SW 1271 (cell line): ENCODE measurements around the gene ATAD3B.
"Not testable (repeated sequence)": the region's sequence is repeated elsewhere in the genome, so short reads cannot be mapped to it uniquely, and the experiment has no call there.

Experiments used
- DNase-seq, 2 experiments: peaks; one replicate each; lab custom pipeline; 2025; lab: John Stamatoyannopoulos, UW

ATAD3B gene

DNA sequence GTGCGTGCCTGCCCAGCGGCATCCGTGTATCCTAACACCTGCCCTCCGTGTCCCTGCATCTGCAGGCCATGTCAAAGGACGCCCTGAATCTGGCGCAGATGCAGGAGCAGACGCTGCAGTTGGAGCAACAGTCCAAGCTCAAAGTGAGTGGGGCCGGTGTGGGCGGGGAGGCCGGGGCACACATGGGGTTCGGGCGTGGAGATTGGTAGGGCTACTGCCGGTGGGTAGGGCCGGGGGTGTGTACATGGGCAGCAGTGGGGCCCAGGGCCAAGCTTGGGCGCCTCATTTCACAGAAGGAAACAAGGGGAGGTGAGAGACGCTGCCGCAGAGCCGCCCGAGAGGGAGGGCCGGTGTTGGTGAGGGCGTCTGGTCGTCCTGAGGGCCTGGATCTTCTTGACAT is 20.9 kb upstream of the ATAD3B start:
- DNase-seq: not testable (repeated sequence)

DNA sequence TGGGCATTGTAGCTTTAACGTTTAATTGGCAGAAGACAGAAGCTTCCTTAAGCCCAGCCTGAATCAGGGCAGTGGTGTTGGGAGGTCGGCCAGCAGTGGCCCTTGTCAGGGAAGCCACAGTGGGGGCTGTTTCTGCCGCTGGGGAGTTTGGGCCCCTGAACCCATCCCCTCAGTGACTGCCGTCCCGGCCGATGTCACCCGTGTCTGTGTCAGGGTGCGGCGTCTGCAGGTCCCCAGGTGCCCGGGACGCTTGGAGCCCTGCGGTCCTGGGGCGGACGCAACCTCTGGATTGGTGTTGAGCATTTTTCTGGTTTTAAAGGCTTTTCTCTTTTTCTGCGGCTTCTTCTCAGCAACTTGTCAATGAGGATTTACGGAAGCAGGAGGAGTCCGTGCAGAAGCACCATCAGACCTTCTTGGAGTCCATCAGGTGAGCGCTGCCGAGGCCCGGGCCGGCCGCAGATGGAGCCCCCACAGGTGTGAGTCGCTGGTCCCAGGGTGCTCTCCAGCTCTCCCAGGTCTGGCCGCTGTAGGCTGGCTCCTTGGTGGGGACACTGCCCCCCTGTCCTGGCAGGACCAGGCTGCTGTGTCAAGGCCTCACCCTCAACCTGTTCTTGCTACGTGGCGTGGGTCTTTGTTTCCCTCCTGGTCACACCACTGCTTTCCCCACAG is 19.7 kb upstream of the ATAD3B start:
- DNase-seq: no peak

DNA sequence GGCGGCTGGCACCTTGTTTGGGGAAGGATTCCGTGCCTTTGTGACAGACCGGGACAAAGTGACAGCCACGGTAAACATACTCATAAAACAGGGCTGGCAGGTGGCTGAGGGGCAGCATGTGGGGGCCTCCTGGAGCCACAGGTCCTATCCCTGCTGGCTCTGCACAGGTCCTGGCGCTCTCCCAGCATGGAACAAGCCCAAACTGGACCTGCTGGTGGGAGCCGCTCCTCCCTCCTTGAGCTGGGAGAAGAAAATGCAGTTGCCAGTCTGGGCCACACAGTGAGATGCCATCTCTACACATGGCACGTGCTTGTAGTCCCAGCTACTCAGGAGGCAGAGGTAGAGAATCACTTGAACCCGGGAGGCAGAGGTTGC is 19.2 kb upstream of the ATAD3B start:
- DNase-seq: not testable (repeated sequence)

DNA sequence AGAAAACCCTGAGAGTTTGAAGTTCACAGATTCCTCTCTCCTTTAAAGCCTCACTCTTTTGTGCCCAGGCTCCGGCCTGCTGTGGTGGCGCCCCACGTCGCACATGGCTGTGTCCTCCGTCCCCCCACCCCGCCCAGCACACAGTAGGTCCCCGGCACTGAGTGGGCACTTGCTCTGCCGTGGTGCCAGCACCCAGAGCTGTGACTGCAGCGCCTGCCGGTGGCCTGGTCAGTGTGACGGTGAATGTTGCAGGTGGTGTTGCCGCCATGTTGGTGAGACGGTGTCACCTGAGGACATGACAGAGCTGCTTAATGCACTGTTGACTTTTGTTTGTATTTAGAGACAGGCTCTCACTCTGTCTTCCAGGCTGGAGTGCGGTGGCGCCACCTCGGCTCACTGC is 18.7 kb upstream of the ATAD3B start:
- no peak for DNase-seq

DNA sequence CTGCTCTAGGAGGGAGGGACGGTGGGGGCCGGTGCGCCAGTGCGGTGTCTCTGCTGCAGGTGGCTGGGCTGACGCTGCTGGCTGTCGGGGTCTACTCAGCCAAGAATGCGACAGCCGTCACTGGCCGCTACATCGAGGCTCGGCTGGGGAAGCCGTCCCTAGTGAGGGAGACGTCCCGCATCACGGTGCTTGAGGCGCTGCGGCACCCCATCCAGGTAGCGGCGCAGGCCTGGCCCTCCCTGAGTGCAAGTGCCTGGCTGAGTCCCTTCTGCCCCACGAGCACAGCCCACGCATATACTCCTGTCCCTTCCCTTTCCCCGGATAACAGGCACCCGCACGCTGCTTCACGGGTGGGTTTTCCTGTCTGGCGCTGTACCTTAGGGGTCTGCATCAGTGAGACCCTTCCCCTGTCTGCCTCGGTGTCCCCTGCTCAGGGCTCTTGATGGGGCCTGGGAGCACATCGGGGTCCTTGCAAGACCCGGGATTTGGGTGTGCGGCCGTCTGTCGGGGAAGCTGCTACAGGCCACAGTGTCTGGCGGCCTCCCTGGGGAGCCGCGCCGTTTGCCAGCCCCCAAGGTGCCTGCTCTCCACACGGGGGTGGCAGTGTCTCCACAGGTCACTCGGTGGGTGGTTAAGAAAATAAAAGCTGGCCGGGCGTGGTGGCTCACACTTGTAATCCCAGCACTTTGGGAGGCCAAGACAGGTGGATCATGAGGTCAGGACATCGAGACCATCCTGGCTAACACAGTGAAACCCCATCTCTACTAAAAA is 17.1 kb upstream of the ATAD3B start:
- DNase-seq: not testable (repeated sequence)

DNA sequence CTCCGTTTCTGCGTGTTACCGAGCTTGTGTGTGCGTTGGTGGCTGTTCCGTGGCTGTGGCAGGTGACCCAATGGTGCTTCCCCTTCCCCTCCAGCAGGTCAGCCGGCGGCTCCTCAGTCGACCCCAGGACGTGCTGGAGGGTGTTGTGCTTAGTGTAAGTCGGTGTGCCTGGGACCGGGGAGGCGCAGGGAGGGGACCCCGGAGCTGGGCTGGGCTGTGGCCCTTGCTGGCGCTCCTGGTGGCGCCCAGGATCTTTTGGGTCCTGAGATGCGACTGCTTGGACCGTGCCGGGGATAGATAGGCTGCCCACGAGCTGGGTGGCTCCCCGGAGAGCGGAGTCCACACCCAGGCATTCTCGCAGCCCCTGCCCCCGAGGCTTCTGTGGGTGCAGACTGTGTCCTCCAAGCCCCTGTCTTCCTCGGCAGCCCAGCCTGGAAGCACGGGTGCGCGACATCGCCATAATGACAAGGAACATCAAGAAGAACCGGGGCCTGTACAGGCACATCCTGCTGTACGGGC is 16.1 kb upstream of the ATAD3B start:
- no peak for DNase-seq

DNA sequence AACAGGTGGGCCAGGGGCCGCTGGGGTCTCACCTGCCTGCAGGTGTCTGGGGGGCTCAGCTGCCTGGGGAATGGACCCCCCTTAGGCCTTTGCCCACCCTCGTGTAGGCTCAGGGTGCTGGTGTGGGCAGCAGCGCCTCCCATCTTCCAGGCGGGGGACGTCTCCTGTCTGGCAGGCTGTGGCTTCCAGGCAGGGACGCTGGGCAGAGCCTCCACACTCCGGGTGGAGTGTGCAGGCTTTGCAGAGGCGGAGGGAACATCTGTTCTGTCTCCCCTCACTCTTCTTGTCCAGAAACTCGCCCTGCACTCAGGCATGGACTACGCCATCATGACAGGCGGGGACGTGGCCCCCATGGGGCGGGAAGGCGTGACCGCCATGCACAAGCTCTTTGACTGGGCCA is 15.6 kb upstream of the ATAD3B start:
- DNase-seq: not testable (repeated sequence)

DNA sequence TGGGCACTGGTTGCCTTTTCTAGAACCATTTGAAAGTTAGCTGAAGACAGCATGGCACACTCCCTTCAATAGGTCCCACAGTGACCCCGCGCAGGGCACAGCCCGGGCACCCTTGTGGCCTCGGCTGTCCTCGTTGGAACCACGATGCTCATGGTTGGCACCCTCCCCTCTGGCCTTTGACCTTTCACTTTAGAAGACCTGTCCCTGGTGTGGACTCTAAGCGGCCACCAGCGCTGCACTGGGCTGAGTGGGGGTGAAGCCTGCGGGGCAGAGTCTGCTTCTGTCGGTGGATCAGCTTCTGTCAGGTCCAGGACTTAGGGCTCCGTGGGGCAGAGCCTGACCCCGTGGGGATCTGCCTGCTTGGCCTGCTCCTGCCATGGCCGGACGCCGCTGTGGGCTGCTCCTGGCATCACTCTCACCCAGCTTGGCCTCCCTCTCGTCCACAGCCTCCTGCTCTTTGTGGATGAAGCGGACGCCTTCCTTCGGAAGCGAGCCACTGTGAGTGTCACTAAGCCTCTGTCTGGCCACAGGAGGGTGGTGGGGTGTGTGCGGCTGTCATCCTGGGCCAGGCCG is 14.8 kb upstream of the ATAD3B start:
- not testable (repeated sequence) for DNase-seq

DNA sequence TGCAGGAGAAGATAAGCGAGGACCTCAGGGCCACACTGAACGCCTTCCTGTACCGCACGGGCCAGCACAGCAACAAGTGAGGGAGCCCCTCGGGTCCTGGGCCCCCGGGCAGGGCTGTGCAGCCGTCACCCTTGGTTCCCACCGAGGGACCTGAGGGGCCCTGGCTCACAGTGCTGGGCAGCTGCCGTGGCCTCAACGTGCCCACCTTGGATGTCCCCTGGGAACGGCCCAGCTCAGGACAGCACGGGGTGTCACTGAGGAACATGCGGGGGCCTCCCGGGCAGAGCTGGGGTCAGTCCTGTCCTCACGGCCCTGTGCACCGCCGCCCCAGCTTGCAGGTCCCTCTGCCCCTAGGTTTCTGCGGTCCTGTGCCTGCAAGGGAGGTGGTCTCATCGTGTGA is 12.4 kb upstream of the ATAD3B start:
- DNase-seq: not testable (repeated sequence)

DNA sequence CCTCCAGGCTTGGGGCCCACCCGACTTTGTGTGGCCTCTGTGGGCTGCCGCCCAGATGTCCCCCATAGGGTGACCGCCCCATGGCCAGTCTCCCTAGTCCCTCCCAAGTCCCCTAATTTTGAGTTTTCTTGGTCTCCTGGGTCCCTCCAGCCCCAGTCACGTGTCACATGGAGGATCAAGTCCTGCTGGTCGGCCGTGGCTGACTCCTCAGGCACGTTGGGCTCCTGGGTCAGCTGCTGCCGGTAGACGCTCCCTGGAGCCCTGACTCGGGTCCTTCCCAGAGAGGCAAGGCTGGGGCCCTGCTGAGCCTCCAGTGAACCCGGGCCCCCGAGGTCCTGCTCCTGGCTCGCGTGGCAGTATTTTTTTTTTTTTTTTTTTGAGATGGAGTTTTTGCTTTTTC is 11.9 kb upstream of the ATAD3B start:
- not testable (repeated sequence) for DNase-seq

DNA sequence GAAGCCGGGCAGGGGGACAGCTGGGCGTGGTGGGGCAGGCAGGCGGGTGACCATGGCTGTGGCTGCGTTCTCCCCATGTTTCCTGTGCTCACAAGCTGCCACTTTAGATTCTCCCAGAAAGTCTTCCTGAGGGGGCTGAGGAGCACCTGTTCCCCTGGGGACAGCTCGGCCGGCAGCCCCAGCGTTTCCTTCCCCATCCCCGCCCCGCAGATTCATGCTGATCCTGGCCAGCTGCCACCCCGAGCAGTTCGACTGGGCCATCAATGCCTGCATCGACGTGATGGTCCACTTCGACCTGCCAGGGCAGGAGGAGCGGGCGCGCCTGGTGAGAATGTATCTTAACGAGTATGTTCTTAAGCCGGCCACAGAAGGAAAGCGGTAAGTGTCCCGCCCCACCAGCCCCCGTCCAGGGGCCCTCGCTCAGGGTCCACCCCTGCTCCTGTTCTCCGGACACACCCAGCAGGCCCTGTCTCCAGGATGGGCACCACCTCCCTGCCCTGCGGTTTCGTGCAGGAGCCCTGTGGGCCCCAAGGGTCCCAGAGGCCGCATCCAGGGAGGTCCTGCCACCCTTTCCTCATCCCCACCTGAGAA is 10.9 kb upstream of the ATAD3B start:
- DNase-seq: no peak

DNA sequence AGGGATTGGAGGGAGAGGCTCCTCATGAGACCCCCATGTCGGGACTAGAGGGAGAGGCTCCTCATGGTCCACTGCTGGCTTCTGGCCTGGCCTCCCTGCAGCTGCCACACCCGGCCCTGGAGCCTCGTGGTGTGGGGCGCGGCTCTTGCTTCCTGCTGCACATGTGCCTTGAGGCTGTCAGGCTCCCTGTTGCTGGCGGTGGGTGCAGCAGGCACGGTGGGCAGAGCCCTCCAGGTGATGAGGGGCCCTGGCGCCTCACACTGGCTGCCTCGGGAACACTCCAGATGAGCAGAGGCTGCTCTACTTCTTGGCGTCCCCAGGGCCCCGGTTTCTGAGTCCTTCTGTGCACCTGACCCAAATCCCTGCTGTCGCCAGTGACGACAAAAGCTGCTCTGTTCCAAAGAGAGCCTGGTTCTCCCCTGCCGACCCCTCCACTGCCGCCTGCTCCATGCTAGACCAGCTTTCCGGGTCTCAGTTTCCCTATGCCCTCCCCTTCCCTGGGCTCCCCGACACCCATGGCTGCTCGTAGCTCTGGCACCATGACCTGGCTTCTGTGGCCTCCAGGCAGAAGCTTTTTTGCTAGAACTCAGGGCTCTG is 9.7 kb upstream of the ATAD3B start:
- no peak for DNase-seq

DNA sequence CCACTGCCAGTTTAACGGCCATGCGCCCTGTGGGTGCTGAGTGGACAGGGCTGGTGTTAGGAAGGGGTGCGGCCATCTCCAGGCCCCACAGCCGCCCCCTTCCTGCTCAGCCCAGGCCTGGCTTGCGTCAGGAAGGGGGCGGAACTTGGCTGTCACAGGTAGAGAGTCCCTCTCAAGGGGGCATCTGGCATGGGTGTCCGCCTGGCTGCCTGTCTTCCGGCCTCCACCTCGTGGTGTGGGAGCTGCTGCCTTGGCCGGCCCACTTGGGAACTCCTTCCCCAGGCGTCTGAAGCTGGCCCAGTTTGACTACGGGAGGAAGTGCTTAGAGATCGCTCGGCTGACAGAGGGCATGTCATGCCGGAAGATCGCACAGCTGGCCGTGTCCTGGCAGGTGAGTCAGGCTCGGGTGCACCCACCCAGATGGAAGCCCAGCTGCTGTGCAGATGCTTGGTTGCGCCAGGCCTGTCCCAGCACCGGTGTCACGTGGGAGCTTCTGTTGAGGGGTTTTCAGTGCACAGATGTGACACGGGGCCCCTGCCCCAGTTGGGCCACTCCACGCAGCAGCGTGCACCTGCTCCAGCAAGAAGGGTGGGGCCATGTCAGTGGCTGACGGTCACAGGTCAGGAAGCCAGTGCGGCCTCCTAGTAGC is 9.1 kb upstream of the ATAD3B start:
- no peak for DNase-seq

DNA sequence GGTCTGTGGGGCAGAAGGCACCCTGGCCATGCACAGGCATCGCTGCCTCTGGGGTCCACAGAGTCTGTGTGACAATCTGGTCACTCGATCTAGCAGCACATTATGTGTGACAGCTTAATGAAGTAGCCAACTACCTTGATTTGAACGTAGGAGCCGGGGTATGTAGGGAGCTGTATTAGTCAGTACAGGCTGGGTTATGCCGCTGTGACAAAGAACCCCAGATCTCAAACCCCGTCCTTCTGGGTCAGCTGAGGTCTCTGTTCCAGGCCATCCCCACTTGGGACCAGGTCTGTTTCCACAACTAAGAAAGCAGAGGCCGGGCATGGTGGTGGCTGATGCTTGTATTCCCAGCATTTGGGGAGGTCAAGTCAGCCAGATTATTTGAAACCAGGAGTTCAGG is 8.3 kb upstream of the ATAD3B start:
- no peak for DNase-seq

DNA sequence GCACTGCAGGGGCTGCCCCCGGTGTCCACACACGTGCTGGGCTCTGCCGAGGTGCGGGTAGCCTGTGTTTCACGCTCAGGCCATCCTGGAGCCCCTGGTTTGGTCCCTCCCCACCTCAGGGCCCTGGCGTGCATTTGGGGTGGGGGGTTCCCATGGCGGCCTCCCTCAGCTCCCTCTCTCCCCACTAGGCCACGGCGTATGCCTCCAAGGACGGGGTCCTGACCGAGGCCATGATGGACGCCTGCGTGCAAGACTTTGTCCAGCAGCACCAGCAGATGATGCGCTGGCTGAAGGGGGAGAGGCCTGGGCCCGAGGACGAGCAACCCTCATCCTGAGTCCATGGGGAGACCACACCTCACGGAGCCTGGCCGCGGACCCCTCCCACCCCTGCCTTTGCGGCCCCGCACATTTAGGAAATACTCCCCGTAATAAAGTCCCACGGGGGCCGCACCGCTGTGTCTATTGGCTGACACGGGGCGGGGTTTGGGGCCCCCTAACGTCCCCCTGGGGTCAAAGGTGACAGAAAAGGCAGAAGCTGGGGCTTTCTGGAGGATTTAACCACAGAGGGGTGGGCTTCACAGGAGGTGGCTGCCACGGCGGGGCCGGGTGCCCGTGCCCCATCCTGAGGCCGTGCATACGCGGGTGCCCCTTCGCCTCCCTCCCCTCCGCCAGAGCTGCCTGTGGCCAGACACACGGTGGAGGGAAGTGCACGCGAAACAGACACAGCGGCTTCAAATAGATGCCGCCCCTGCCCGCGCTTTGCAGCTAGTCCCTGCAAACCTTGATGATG is 3.2 kb upstream of the ATAD3B start:
- DNase-seq: not testable (repeated sequence)

DNA sequence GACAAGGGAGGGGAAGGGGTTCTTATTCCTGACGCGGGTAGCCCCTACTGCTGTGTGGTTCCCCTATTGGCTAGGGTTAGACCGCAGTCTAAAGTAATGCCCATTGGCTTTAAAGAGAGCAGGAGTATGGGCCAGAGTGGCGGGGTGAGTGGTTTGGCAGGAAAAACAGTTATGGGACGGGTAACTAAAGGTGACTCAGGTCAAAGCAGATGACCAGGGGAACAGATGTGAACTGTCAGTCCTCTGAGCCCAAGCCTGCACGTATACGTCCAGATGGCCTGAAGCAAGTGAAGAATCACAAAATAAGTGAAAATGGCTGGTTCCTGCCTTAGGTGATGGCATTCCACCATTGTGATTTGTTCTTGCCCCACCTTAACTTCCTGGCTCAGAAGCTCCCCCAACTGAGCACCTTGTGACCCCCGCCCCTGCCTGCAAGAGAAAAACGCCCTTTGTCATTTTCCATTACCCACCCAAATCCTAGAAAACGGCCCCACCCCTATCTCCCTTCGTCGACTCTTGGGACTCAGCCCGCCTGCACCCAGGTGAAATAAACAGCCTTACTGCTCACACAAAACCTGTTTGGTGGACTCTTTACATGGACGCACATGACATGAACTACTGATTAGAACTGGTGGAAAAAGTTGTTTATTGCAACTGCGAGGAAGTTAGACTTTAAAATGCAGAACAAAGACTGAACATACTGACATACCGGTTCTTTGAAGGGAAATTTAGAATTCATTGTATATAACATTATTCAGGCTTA is 758 bp upstream of the ATAD3B start:
- no peak for DNase-seq

DNA sequence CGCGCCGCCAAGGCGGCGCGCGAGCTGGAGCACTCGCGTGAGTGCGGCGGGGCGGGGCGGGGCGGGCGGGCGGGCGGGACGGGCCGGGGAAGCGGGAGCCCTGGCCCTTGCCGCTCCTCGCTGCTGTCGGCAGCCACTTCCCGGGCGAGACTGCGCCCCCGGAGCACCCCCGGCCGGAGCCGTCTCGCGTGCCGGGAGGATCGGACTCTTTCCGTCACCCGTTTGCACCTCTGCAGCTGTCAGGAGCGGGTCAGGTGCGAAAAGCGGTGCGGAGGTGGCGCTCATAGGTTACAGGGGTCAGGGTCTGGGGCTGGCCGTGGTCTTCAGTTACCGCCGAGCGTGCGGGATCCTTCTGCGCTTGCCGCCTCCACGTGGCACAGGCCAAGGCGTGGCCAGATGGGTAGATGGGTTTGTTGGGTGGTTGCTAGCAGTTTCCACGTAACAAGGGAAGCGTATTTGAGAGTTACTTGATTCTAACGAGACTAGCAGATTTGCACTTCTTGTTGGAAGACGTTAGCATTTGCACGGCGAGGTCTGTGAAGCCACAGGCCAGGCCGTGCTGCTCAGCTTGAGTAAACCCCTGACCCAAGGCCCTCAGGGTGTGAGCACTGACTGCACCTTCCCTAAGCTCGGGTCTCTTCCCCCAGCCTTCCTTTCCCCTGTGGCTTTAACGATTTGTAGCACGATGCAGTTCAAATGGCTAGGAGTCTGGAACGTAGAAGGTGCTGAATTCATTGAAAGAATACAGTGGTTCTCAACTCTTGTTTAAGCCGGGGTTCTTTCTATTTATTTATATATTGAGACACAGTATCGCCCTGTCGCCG is 700 bp downstream of the ATAD3B start:
- not testable (repeated sequence) for DNase-seq

DNA sequence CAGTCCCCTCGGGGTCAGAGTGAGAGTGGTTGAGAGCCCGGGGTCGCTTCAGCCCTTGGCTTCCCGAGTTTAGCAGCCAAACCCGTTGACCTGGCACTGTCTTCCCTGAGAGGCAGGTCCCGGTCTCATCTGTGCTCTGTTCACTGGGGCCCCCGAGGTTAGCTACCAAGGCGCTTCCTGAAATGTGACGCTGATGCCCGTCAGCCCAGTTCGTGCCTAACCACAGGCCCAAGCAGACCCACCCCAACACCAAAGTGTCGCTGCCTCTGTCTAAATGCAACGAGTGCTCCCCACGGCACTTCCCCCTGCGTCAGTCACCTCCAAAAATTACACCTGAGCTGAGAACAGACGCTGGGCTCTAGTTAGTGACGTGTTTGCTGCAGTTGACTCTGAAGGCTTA is 4.4 kb downstream of the ATAD3B start:
- DNase-seq: not testable (repeated sequence)

DNA sequence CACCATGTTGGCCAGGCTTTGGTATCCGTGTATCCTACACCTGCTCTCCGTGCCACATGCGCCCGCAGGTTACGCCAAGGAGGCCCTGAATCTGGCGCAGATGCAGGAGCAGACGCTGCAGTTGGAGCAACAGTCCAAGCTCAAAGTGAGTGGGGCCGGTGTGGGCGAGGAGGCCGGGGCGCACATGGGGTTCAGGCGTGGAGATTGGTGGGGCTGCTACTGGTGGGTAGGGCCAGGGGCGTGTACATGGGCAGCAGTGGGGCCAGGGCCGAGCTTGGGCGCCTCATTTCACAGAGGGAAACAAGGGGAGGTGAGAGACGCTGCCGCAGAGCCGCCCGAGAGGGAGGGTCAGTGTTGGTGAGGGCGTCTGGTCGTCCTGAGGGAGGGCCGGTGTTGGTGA is 5.6 kb downstream of the ATAD3B start:
- DNase-seq: no peak
